ENCODE results near the gene LINGO1. TPM values are rescaled to one million over a fixed set of nuclear protein-coding genes. Genes with fewer than 3 reads are reported as not detected.

LINGO1 gene
- total and polyA plus RNA-seq, 2 donors (not counting 3 experiments of a cell fraction or from before 2014, with no cell fraction given): 0.15 to 0.33 TPM

- peak; percentile 58 for FAIRE-seq
- CTCF ChIA-PET: interaction anchor here (1.3 to 2.2 kb wide), 3 partner anchors 26 to 162 kb away, joined by 3 to 11 read pairs (median 8); no protein-coding TSS in a partner anchor
- dilution Hi-C loops (cut with MboI; ENCODE audit: extremely low pct_ligation_motif_present, low sequenced_read_pairs): no loop called here
These were observed 26.9 kb upstream of the LINGO1 start for GRCh38 chr15:77659350-77660321.

More at GRCh38 chr15:77659350-77660321, 26.9 kb upstream of the LINGO1 start:
- Histone ChIP-seq H2AFZ (ENCODE audit: low read depth, low read length) (no peak overlapping the region), H3K4me3 (replicated peaks in 1 of 3; ENCODE audit: insufficient read depth in 1 of 3, low read depth in 1 of 3, low read length in 3 of 3) (no peak overlapping the region), H4K20me1 (replicated peaks; ENCODE audit: control insufficient read depth, extremely low read depth, insufficient read depth, low read length) (no peaks in the 10 kb centered on the region), H3K36me3 (ENCODE audit: control insufficient read depth in 2 of 2, extremely low read depth in 1 of 2, insufficient read depth in 2 of 2, low read length in 2 of 2) (no peaks in the 10 kb centered on the region), H3K9ac (replicated peaks; ENCODE audit: extremely low read depth, insufficient read depth, low read length) (no peak overlapping the region), H3K4me2 (ENCODE audit: insufficient read depth, low read length) (no peak overlapping the region), H3K27ac (ENCODE audit: insufficient read depth, low read depth, low read length) (no peak overlapping the region), H3K27me3 (ENCODE audit: control insufficient read depth in 2 of 2, insufficient read depth in 2 of 2, low read length in 2 of 2) (peaks cover 0 to 2% of the 10 kb centered on the region in 2 experiments), H3K4me1 (ENCODE audit: control insufficient read depth, extremely low read depth, insufficient read depth, low read length) (no peaks in the 10 kb centered on the region), H3K9me3 (replicated peaks; ENCODE audit: control insufficient read depth, insufficient read depth, low read length) (no peaks in the 10 kb centered on the region), H3K9me1 (replicated peaks; ENCODE audit: control insufficient read depth, extremely low read depth, insufficient read depth, low read length) (no peaks in the 10 kb centered on the region), H3K79me2 (ENCODE audit: control insufficient read depth, insufficient read depth, low read length) (no peaks in the 10 kb centered on the region)
- POLR2A ChIA-PET: no interaction called here
- no TSS peak for BruUV-seq (replicated peaks)
- intact Hi-C loops (cut with micrococcal nuclease): loop anchor here (1.0 to 10.0 kb wide), 2 partner anchors 162 to 215 kb away; no protein-coding TSS in a partner anchor
- DNase-seq (ENCODE audit: low read depth, low spot score): peak; percentile 22
- no peak for TF ChIP-seq POLR2A (IDR thresholded peaks at IDR 0.05; ENCODE audit: low read depth, low read length)
- no peak for TF ChIP-seq JUN (IDR thresholded peaks at IDR 0.05; ENCODE audit: borderline replicate concordance, insufficient read depth, insufficient read length, low read depth)
- TF ChIP-seq CTCF (IDR thresholded peaks at IDR 0.05; ENCODE audit: extremely low read depth in 1 of 2, insufficient read depth in 1 of 2, low read depth in 1 of 2, low read length in 2 of 2): peak; percentile 8 to 57
- TF ChIP-seq EZH2 (IDR thresholded peaks at IDR 0.05; ENCODE audit: borderline replicate concordance, low read depth, low read length, severe bottlenecking): no peak

Measured in endothelial cell of umbilical vein (primary cell).